GM12864 (cell line): ENCODE results near the gene NUP155.
A peak's percentile ranks its signal among the peaks of the same experiment; 100 is the strongest.
"Not testable (repeated sequence)": the region's sequence is repeated elsewhere in the genome, so short reads cannot be mapped to it uniquely, and the experiment has no call there.

Experiments used
- DNase-seq: peaks from one replicate; pipeline ENCODE4 v3.0.0-alpha.2; 2011; ENCODE audit warnings: low read depth
- H3K4me3 ChIP-seq: 2 replicates; pipeline ENCODE4 v1.5.1; 2011; ENCODE audit warnings: mild to moderate bottlenecking, low read depth, low read length, control low read depth
- TF ChIP-seq, protein P1 (sequence below): IDR thresholded peaks from 2 replicates; pipeline ENCODE4 v1.5.1; 2011; ENCODE audit warnings: low read depth, mild to moderate bottlenecking, moderate library complexity, low read length, control low read depth, inconsistent platforms; ENCODE audit errors: missing control alignments

Gene NUP155

GRCh38 chr5:37275511-37275910, 95.4 kb downstream of the NUP155 start:
- TF ChIP-seq, protein P1, sequence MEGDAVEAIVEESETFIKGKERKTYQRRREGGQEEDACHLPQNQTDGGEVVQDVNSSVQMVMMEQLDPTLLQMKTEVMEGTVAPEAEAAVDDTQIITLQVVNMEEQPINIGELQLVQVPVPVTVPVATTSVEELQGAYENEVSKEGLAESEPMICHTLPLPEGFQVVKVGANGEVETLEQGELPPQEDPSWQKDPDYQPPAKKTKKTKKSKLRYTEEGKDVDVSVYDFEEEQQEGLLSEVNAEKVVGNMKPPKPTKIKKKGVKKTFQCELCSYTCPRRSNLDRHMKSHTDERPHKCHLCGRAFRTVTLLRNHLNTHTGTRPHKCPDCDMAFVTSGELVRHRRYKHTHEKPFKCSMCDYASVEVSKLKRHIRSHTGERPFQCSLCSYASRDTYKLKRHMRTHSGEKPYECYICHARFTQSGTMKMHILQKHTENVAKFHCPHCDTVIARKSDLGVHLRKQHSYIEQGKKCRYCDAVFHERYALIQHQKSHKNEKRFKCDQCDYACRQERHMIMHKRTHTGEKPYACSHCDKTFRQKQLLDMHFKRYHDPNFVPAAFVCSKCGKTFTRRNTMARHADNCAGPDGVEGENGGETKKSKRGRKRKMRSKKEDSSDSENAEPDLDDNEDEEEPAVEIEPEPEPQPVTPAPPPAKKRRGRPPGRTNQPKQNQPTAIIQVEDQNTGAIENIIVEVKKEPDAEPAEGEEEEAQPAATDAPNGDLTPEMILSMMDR, result no peak
- no peak for DNase-seq

DNA sequence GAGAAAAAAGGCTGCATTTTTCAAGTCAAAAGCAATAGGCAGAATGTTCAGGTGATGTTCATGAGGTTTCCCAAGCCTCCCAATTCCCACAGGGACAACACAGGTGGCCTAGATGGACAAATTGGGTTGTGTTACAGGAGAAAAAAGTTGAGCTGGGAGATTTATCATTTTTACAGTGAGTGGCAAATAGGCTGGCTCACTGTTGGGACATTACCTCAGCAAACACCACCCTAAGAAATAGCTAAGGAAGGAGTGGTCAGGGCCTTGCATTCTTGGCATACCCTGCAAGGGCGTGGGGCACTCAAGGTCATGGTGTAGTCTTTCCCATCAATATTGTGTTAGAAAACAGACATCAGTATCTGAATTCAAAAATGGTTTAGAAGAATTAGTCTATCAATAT, 98.4 kb downstream of the NUP155 start:
- no peak overlapping the region for H3K4me3 ChIP-seq
- TF ChIP-seq, protein P1, result no peak
- no peak for DNase-seq

More at GRCh38 chr5:37275511-37275910, 95.4 kb downstream of the NUP155 start:
- H3K4me3 ChIP-seq, result no peak overlapping the region

DNA sequence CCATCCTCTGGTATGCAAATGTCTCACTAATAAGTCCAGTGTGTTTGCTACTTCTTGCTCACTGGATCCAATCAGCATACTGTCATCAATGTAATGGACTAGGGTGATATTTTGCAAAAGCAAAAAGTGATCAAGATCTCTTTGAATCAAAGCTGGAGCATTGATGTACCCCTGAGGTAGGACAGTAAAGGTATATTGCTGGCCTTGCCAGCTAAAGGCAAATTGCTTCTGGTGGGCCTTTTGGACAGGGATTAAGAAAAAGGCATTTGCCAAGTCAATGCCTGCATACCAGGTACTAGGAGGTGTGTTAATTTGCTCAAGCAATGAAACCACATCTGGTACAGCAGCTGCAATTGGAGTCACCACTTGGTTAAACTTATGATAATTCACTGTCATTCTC, 102.8 kb downstream of the NUP155 start:
- DNase-seq, H3K4me3 ChIP-seq: not testable (repeated sequence)

DNA sequence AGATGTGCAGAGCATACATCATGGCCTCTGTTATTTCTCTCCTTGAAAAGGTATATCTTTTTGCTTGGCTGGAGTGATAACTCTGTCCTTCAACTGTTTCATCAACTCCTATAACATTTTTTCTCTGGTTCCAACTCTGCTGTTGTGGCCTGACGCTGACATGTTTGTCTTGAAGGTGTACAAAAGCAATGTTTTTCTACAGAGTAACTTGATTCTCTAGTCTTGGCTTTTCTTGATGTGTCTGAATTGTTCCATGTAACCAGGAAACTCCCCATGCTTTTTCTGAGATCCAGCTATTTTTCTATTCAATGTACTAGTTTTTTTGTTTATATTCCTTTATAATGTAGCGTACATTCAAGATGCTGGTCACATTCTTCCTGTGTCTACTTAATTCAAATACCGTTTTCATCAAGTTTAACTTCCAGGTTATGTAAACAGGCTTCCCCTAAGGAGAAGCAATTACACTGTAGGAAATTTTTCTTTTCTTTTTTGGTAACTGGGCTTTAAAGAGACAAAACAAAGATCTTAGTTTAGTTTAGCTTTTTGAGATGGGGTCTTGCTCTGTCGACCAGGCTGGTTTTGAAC, 115.0 kb downstream of the NUP155 start:
- DNase-seq, result no peak
- TF ChIP-seq, protein P1, result no peak
- H3K4me3 ChIP-seq, result no peak overlapping the region

DNA sequence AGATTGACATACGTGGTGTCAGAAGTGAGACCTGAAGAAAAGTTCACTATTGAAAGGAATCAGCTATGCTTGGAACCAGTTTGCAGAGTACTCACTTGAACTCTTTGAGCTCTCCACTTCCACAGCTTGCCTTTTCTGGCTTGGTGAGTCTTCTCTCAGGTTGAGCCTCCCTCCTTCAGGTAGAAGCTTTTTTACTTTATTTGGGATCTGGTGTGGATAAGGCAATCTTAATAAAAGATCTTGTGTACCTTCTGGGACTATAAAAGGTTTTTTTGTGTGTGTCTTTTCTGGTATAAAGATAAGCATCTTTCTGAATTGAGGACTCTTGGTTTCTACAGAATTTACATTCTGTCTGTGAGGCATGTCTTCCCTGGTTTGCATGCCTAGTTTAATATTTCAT, 116.3 kb downstream of the NUP155 start:
- DNase-seq, result no peak
- H3K4me3 ChIP-seq, result no peak overlapping the region
- TF ChIP-seq, protein P1, result no peak

- TF ChIP-seq, protein P1, result no peak
- DNase-seq, result no peak
- no peak overlapping the region for H3K4me3 ChIP-seq
Measured at GRCh38 chr5:37251665-37252064, 119.2 kb downstream of the NUP155 start.

- TF ChIP-seq, protein P1, result no peak
- DNase-seq, result no peak
- peak overlapping the region; percentile 89 for H3K4me3 ChIP-seq
Measured at GRCh38 chr5:37249815-37250164, 121.1 kb downstream of the NUP155 start.
